ENCODE results near the gene PPIL1.
A peak's percentile ranks its signal among the peaks of the same experiment; 100 is the strongest.

The PPIL1 gene

DNA sequence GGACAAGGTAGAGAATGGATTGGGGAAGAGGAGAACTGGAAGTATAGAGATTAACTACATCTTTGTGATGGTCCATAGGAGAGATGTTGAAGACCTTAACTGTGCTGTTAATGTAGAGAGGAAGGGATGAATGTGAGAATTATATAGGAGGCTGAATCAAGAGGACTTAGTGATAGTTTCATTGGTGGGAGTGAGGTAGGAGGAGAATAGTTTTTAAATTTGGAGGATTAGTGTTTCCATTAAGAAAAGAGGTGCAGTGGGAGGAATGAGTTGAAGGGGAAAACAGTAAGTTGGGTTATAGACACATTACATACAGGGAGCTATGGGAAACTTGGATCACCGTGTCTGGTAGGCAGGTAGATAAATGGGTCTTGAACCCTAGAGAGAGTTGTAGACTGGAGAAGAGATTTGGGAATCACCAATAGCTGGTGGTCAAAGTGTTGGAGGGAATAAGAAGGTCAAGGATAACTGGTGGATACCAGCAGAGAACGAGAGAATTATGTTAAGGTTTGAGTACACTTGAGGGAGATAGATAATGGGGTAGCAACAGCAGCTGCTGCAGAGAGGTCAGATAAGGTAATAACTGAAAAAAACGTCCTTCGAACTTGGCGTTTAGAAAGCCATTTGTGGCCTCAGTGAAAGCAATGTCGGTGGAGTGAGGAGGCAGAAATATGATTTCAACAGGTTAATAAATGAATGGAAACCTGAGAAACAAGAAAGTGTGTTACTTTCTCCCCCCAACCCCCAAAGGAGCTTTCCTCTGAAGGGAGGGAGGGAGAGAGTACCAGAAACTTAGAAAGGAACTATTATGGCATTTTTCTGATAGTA is 14.3 kb upstream of the PPIL1 start:
- DNase-seq = no peak

- DNase-seq = no peak
Measured at GRCh38 chr6:36888115-36888643, 13.6 kb upstream of the PPIL1 start.

DNA sequence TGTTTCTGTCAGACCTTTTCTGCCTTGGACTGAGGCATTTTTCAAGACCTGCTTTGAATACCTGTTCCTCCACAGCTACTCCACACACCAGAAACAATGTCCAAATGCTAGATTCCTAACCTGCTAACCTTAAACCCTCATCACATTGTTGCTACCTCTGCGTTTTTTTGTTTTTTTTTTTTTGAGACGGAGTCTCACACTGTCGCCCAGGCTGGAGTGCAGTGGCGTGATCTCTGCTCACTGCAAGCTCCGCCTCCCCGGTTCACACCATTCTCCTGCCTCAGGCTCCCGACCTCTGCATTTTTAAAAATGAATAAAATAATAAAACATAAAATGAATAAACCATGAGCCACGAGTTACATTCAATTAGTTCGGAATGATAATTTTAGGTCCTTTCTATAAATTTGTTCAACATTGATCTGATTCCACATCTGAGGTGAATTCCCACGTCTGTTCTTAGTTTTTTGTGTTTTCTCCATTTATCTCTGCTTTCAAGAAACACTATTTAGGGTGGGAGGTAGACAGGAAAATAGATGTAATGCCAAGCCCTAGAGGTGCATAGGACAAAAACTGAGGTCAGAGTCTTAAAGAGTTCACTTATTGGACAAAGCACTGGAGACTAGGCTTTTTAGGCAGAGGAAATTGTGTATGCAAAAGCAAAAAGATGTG is 12.5 kb upstream of the PPIL1 start:
- DNase-seq = no peak

GRCh38 chr6:36885461-36886401 is 11.1 kb upstream of the PPIL1 start, which contains the start of gene C6orf89:
TSS of gene C6orf89 (plus strand) at chr6:36885952. CDS start at chr6:36899445, 13,493 bp downstream.
- DNase-seq = peak; percentile 71

GRCh38 chr6:36884610-36885009 is 10.0 kb upstream of the PPIL1 start:
- no peak for DNase-seq

- DNase-seq = no peak
Measured at GRCh38 chr6:36875250-36875633, 639 bp upstream of the PPIL1 start.

- no peak for DNase-seq
Measured at GRCh38 chr6:36873612-36874442, 776 bp downstream of the PPIL1 start.

- no peak for DNase-seq
Measured at GRCh38 chr6:36873115-36873514, 1.5 kb downstream of the PPIL1 start.

DNA sequence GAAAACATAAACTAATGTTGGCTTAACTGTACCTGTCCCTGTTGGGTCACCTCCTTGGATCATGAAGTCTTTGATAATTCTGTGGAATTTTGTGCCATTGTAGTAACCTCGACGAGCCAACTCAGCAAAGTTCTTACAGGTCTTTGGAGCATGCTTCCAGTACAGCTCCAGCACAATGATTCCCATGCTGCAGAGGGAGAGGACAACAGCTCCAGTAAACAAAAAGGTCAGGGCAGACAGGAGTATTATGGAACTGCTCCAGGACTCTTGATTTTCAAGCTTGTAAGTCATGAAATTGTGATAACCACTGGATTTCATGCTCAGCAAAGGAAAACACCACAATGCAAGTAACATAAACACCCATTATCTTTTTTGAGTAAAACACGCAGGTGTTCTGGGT is 2.9 kb downstream of the PPIL1 start:
- no peak for DNase-seq

GRCh38 chr6:36867471-36868224 is 7.0 kb downstream of the PPIL1 start:
- no peak for DNase-seq

DNA sequence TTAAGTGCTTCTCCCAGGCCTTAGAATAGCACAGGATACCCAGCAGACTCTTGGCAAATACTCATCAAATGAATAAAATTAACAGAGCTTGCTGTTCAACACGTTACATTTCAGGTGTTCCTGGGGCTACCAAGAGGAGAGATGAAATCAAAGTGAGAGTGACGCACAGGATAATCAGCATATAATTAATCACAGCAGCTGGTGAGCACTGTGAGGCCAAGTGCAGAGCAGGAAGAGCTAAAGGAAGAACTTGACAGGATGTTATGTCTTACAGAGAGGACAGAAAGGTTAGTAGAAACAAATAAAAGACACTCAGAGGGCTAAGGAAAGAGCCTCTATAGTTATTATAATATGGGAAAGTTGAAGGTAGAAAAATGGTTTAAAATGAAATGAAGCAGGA is 8.8 kb downstream of the PPIL1 start:
- no peak for DNase-seq

DNA sequence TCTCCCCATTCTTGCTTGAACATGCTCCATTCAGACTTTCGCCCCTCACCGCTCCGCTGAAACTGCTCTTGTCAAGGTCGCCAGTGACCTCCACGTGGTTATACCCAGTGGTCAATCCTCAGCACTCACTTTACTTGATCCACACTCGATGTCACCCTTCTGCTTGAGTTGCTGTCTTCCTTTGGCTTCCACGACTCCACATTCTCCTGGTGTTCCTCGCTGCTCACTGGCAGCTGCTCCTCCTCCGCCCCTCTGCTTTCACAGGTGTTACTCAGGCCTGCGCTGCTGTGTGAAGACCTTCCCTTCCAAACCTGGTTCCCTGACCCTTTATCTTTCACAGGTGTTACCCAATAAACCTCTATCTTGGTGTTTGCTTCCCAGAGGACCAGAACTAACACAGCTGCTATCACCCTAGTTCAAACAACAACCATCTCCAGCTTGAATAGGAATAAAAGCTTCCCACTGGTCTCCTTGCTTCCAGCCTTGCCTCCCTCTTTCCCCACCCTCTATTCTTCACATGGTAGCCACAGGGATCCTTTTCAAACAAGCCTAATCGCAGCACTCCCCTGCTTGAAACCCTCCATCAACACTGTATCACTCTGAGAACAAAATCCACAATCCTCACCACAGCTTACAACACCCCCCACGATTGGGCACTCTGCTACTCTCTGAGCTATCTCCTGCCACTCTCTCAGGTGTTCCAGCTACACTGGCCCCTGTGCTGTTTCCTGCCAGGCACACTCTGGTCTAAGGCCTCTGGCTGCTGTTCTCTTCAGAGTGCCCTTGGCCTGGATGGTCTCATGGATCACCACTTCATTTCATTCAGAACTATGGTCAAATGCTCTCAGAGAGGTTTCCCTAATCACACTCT is 10.7 kb downstream of the PPIL1 start:
- DNase-seq = no peak

GRCh38 chr6:36862848-36863382 is 11.7 kb downstream of the PPIL1 start:
- DNase-seq = no peak

GRCh38 chr6:36862164-36862847 is 12.3 kb downstream of the PPIL1 start:
- no peak for DNase-seq

GRCh38 chr6:36860126-36860525 is 14.5 kb downstream of the PPIL1 start:
- no peak for DNase-seq

GRCh38 chr6:36858407-36858981 is 16.1 kb downstream of the PPIL1 start:
- DNase-seq = no peak

DNA sequence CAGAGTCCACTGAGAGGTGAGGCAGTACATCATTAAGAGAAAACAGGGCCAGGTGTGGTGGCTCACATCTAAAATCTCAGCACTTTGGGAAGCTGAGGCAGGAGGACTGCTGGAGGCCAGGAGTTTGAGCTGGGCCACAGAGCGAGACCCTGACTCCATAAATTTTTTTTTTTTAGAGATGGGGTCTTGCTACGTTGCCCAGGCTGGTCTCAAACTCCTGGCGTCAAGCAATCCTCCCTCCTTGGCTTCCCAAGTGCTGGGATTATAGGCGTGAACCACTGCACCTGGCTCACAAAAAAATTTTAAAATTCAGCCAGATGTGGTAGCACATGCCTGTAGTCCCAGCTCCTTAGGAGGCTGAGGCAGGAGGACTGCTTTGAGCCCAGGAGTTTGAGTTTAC is 17.3 kb downstream of the PPIL1 start:
- no peak for DNase-seq

- no peak for DNase-seq
Measured at GRCh38 chr6:36856277-36856676, 18.3 kb downstream of the PPIL1 start.

DNA sequence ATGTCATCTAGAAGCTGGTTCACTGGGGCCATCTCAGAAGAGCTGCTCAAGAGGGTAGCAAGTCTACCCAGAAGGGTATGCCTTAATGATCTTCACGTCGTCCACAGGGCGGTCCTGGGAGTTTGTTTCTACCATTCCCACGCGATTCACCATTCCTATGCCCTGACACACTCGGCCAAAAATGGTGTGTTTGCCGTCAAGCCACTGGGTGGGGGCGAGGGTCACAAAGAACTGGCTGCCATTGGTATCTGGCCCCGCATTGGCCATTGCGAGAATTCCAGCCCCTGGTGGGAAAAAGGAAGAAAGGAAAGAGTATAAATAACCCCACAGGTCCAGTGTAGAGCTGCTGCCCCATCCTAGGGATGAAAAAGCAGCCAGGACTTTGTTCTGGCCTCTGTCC is 18.9 kb downstream of the PPIL1 start:
- DNase-seq = no peak
